ENCODE measurements around the gene EID2. TPM values are rescaled to one million over a fixed set of nuclear protein-coding genes. Genes with fewer than 3 reads are reported as not detected.

EID2 gene
- total and polyA plus RNA-seq, 4 donors = 1.5 to 8.5 (median 4.5) TPM

GRCh38 chr19:39520541-39521484 lies 19.1 kb downstream of the EID2 start:
- no peak overlapping the region for H3K27ac ChIP-seq (ENCODE audit: low read depth in 1 of 2, low read length in 2 of 2)
- H3K9ac ChIP-seq (ENCODE audit: low read depth in 1 of 2, low read length in 2 of 2) = no peak overlapping the region
- H3K4me1 ChIP-seq (ENCODE audit: control insufficient read depth in 4 of 4, insufficient read depth in 4 of 4, low read length in 3 of 4) = peaks cover 0 to under 1% (median 0%) of the 10 kb centered on the region in 4 donors
- peaks cover 0 to 8% (median 3%) of the 10 kb centered on the region in 4 donors for H3K27me3 ChIP-seq (ENCODE audit: control insufficient read depth in 4 of 4, insufficient read depth in 4 of 4, low read length in 3 of 4)
- H3K36me3 ChIP-seq (ENCODE audit: control insufficient read depth in 4 of 4, insufficient read depth in 3 of 4, low read depth in 1 of 4, low read length in 3 of 4) = peaks cover 0 to 2% (median 0%) of the 10 kb centered on the region in 4 donors
- no peak for DNase-seq (ENCODE audit: low spot score)
- TF ChIP-seq RAD21 (IDR thresholded peaks at IDR 0.05) (no peak), JUND (IDR thresholded peaks at IDR 0.05) (no peak), GABPA (IDR thresholded peaks at IDR 0.05 in 1 of 2, conservative IDR thresholded peaks at IDR 0.05 in 1 of 2) (no peak), EGR1 (IDR thresholded peaks at IDR 0.05; ENCODE audit: low read depth in 2 of 2) (no peak), SP1 (IDR thresholded peaks at IDR 0.05) (no peak), CTCF (IDR thresholded peaks at IDR 0.05; ENCODE audit: low read depth, low read length, missing input control) (no peak), ATF3 (IDR thresholded peaks at IDR 0.05) (no peak), YY1 (IDR thresholded peaks at IDR 0.05) (no peak), TAF1 (conservative IDR thresholded peaks at IDR 0.05) (no peak)
- H3K4me3 ChIP-seq (ENCODE audit: low read depth in 1 of 3, low read length in 3 of 3) = no peak overlapping the region
- 84% methylated on average over 8 of the region's 8 CpGs for WGBS
- no peaks in the 10 kb centered on the region for H3K9me3 ChIP-seq (ENCODE audit: control insufficient read depth in 4 of 4, low read length in 3 of 4)

- H3K9ac ChIP-seq (ENCODE audit: low read depth in 1 of 2, low read length in 2 of 2) = no peak overlapping the region
- H3K36me3 ChIP-seq (ENCODE audit: control insufficient read depth in 4 of 4, insufficient read depth in 3 of 4, low read depth in 1 of 4, low read length in 3 of 4) = no peaks in the 10 kb centered on the region
- peaks cover 0 to 15% (median 9%) of the 10 kb centered on the region in 4 donors for H3K27me3 ChIP-seq (ENCODE audit: control insufficient read depth in 4 of 4, insufficient read depth in 4 of 4, low read length in 3 of 4)
- WGBS = 71% methylated on average over 9 of the region's 9 CpGs
- H3K4me3 ChIP-seq (ENCODE audit: low read depth in 1 of 3, low read length in 3 of 3) = no peak overlapping the region
- H3K9me3 ChIP-seq (ENCODE audit: control insufficient read depth in 4 of 4, low read length in 3 of 4) = no peaks in the 10 kb centered on the region
- no peak overlapping the region for H3K27ac ChIP-seq (ENCODE audit: low read depth in 1 of 2, low read length in 2 of 2)
- H3K4me1 ChIP-seq (ENCODE audit: control insufficient read depth in 4 of 4, insufficient read depth in 4 of 4, low read length in 3 of 4) = peaks cover 5 to 12% (median 7%) of the 10 kb centered on the region in 4 donors
- no peak for TF ChIP-seq TAF1 (conservative IDR thresholded peaks at IDR 0.05)
- TF ChIP-seq ATF3 (IDR thresholded peaks at IDR 0.05) = no peak
- no peak for TF ChIP-seq HNF4G (IDR thresholded peaks at IDR 0.05)
- TF ChIP-seq YY1 (IDR thresholded peaks at IDR 0.05) = no peak
- TF ChIP-seq ZBTB33 (IDR thresholded peaks at IDR 0.05) = no peak
- no peak for TF ChIP-seq REST (IDR thresholded peaks at IDR 0.05)
- no peak for DNase-seq (ENCODE audit: low spot score)
Observed at GRCh38 chr19:39518975-39519374, 21.0 kb downstream of the EID2 start.
